ENCODE measurements around the gene DHX34. TPM values are rescaled to one million over a fixed set of nuclear protein-coding genes. Genes with fewer than 3 reads are reported as not detected.

DHX34 gene
- total RNA-seq, 1 experiment from 2014 or later: 38.2 TPM

GRCh38 chr19:47309038-47309437, 40.1 kb upstream of the DHX34 start:
- H3K4me2 ChIP-seq (ENCODE audit: insufficient read depth, insufficient read length, low read length): no peak overlapping the region
- H3K27me3 Mint-ChIP-seq (ENCODE audit: low read depth): peaks cover 19% of the 10 kb centered on the region
- no peak for TF ChIP-seq CTCF (conservative IDR thresholded peaks at IDR 0.05)
- H3T11ph ChIP-seq (ENCODE audit: low read length): no peak overlapping the region
- no peak overlapping the region for H2BK15ac ChIP-seq (ENCODE audit: low read depth, low read length)
- H3K79me2 ChIP-seq (ENCODE audit: insufficient read depth, low read length): no peaks in the 10 kb centered on the region
- no peaks in the 10 kb centered on the region for H3K27me3 ChIP-seq (ENCODE audit: insufficient read depth, low read length)
- H3K14ac ChIP-seq (ENCODE audit: insufficient read depth, low read length): no peak overlapping the region
- H2BK5ac ChIP-seq (ENCODE audit: insufficient read length, low read length): no peak overlapping the region
- no peak overlapping the region for H3K4ac ChIP-seq (ENCODE audit: low read depth, low read length)
- H2BK12ac ChIP-seq (ENCODE audit: insufficient read length, low read depth, low read length): no peak overlapping the region
- H4K5ac ChIP-seq (ENCODE audit: insufficient read length, low read depth, low read length): no peak overlapping the region
- no peak overlapping the region for H3K9ac ChIP-seq (ENCODE audit: extremely low read depth, insufficient read length, low read length)
- H2AK5ac ChIP-seq (ENCODE audit: insufficient read length, low read length): no peak overlapping the region
- peaks cover 7% of the 10 kb centered on the region in 2 experiments for H3K4me1 Mint-ChIP-seq
- H3K23ac ChIP-seq (ENCODE audit: insufficient read length, low read depth, low read length): no peak overlapping the region
- H4K91ac ChIP-seq (ENCODE audit: insufficient read length, low read depth, low read length): no peak overlapping the region
- H3K9me3 Mint-ChIP-seq: peaks cover 0 to 2% of the 10 kb centered on the region in 2 experiments; a peak in 2 of 5 replicates
- H3K56ac ChIP-seq (ENCODE audit: insufficient read length, low read depth, low read length): no peak overlapping the region
- no peaks in the 10 kb centered on the region for H3K4me1 ChIP-seq (ENCODE audit: insufficient read depth, low read length)
- H3K18ac ChIP-seq (ENCODE audit: insufficient read length, low read depth, low read length): no peak overlapping the region
- DNase-seq: no peak
- no peak overlapping the region for H2BK120ac ChIP-seq (ENCODE audit: low read depth, low read length, poor library complexity, severe bottlenecking)
- no peaks in the 10 kb centered on the region for H4K20me1 ChIP-seq (ENCODE audit: control insufficient read depth, insufficient read depth, insufficient read length)
- no peak overlapping the region for H2BK20ac ChIP-seq (ENCODE audit: low read depth, low read length, poor library complexity, severe bottlenecking)
- H3K9me3 ChIP-seq (ENCODE audit: control insufficient read depth, low read depth, low read length): no peaks in the 10 kb centered on the region
- H3K36me3 Mint-ChIP-seq (ENCODE audit: insufficient read depth in 1 of 3, low read depth in 3 of 3): no peaks in the 10 kb centered on the region
- H3K27ac Mint-ChIP-seq: no peak overlapping the region
- no peaks in the 10 kb centered on the region for H3K23me2 ChIP-seq (ENCODE audit: insufficient read length, low read depth, low read length, poor library complexity, severe bottlenecking)
- no CpG with 5 or more reads among the region's 8 CpGs for WGBS (ENCODE audit: extremely low coverage, insufficient read length, low lambda C conversion rate)
- H2AFZ ChIP-seq (ENCODE audit: low read length): no peak overlapping the region
- H4K8ac ChIP-seq (replicated peaks; ENCODE audit: insufficient read length, low read depth, low read length): no peak overlapping the region
- H3K27ac ChIP-seq (ENCODE audit: insufficient read length, low read depth, low read length): no peak overlapping the region
- H3K79me1 ChIP-seq (ENCODE audit: insufficient read depth, low read depth, low read length, poor library complexity, severe bottlenecking): no peaks in the 10 kb centered on the region
- no peak overlapping the region for H3K4me3 Mint-ChIP-seq
